Measurements from ENCODE around the gene TRIM63. TPM values are rescaled to one million over a fixed set of nuclear protein-coding genes. Genes with fewer than 3 reads are reported as not detected.

The TRIM63 gene
- total RNA-seq, 5 donors from 2014 or later (not counting 1 experiment from before 2014, with no cell fraction given), result not detected

GRCh38 chr1:26066857-26067256 is 573 bp downstream of the TRIM63 start:
- DNase-seq (no peak), ATAC-seq (replicated peaks in 1 of 4) (no peak)
- H3K27me3 ChIP-seq (replicated peaks in 1 of 2; ENCODE audit: control insufficient read depth in 2 of 2, extremely low read depth in 1 of 2, insufficient read depth in 2 of 2, low read length in 1 of 2), result peaks cover 0 to 39% of the 10 kb centered on the region in 2 experiments
- no peak overlapping the region for H3K4me3 ChIP-seq (ENCODE audit: control insufficient read depth in 1 of 2, extremely low read depth in 1 of 2, low read length in 1 of 2)
- POLR2A ChIA-PET, result no interaction called here
- peaks cover 10 to 19% of the 10 kb centered on the region in 2 donors for H3K27me3 Mint-ChIP-seq
- no peaks in the 10 kb centered on the region for H3K4me1 Mint-ChIP-seq
- WGBS (ENCODE audit: insufficient coverage), result 80% methylated on average over 1 of the region's 4 CpGs
- H3K27ac ChIP-seq (ENCODE audit: low read length), result no peak overlapping the region
- H3K9me3 ChIP-seq, result no peaks in the 10 kb centered on the region
- CTCF ChIA-PET, result no interaction called here
- H3K36me3 ChIP-seq (ENCODE audit: control insufficient read depth in 2 of 2, extremely low read depth in 1 of 2, insufficient read depth in 1 of 2, low read length in 1 of 2), result no peaks in the 10 kb centered on the region
- H3K9me3 Mint-ChIP-seq, result no peaks in the 10 kb centered on the region
- no peaks in the 10 kb centered on the region for H3K4me1 ChIP-seq (ENCODE audit: control insufficient read depth in 1 of 2, extremely low read depth in 1 of 2, insufficient read depth in 2 of 2, low read length in 2 of 2)
- H3K4me3 Mint-ChIP-seq, result no peak overlapping the region
- no peaks in the 10 kb centered on the region for H3K36me3 Mint-ChIP-seq
- H3K27ac Mint-ChIP-seq, result no peak overlapping the region

GRCh38 chr1:26066160-26066559 is 1.3 kb downstream of the TRIM63 start:
- ATAC-seq (replicated peaks in 1 of 4), result no peak
- no peaks in the 10 kb centered on the region for H3K9me3 ChIP-seq
- no peak overlapping the region for H3K27ac ChIP-seq (ENCODE audit: low read length)
- H3K4me3 ChIP-seq (ENCODE audit: control insufficient read depth in 1 of 2, extremely low read depth in 1 of 2, low read length in 1 of 2), result no peak overlapping the region
- POLR2A ChIA-PET, result no interaction called here
- peaks cover 0 to 41% of the 10 kb centered on the region in 2 experiments for H3K27me3 ChIP-seq (replicated peaks in 1 of 2; ENCODE audit: control insufficient read depth in 2 of 2, extremely low read depth in 1 of 2, insufficient read depth in 2 of 2, low read length in 1 of 2)
- no peaks in the 10 kb centered on the region for H3K4me1 Mint-ChIP-seq
- H3K27me3 Mint-ChIP-seq, result peaks cover 9 to 18% of the 10 kb centered on the region in 2 donors
- no peak overlapping the region for H3K27ac Mint-ChIP-seq
- H3K36me3 Mint-ChIP-seq, result no peaks in the 10 kb centered on the region
- no peak overlapping the region for H3K4me3 Mint-ChIP-seq
- H3K9me3 Mint-ChIP-seq, result no peaks in the 10 kb centered on the region
- H3K4me1 ChIP-seq (ENCODE audit: control insufficient read depth in 1 of 2, extremely low read depth in 1 of 2, insufficient read depth in 2 of 2, low read length in 2 of 2), result no peaks in the 10 kb centered on the region
- CTCF ChIA-PET, result interaction anchor here in 1 of 2 donors (0.9 kb wide), 1 partner anchor 190 kb away, joined by 3 read pairs; no protein-coding TSS in a partner anchor
- H3K36me3 ChIP-seq (ENCODE audit: control insufficient read depth in 2 of 2, extremely low read depth in 1 of 2, insufficient read depth in 1 of 2, low read length in 1 of 2), result no peaks in the 10 kb centered on the region
- no peak for DNase-seq
- 74% methylated on average over 14 of the region's 15 CpGs for WGBS (ENCODE audit: insufficient coverage)

DNA sequence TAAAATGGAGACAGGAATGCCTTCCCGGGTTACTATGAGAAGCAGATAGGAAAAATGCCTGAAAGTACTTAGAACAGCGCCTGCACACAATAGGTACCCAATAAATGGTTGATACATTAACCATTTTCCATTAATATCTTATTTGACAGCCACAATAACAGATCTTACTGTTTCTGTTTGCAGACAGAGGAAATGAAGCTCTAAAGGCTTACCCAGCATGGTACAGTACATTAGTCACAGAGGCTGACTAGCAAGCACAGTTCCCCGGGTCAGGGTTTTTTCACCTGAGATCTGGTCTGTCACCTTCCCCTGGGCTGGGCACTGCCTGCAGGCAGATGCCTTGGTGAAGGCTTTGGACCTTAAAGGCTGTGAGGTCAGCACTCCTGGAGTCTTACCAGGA is 2.9 kb downstream of the TRIM63 start:
- 67% methylated on average over 1 of the region's 3 CpGs for WGBS (ENCODE audit: insufficient coverage)
- ATAC-seq (replicated peaks in 1 of 4), result no peak
- H3K4me1 Mint-ChIP-seq, result no peaks in the 10 kb centered on the region
- no peaks in the 10 kb centered on the region for H3K9me3 ChIP-seq
- H3K4me3 Mint-ChIP-seq, result no peak overlapping the region
- no peak overlapping the region for H3K27ac ChIP-seq (ENCODE audit: low read length)
- POLR2A ChIA-PET, result no interaction called here
- no peak for DNase-seq
- H3K27me3 ChIP-seq (replicated peaks in 1 of 2; ENCODE audit: control insufficient read depth in 2 of 2, extremely low read depth in 1 of 2, insufficient read depth in 2 of 2, low read length in 1 of 2), result peaks cover 0 to 53% of the 10 kb centered on the region in 2 experiments
- no peaks in the 10 kb centered on the region for H3K36me3 Mint-ChIP-seq
- no peaks in the 10 kb centered on the region for H3K4me1 ChIP-seq (ENCODE audit: control insufficient read depth in 1 of 2, extremely low read depth in 1 of 2, insufficient read depth in 2 of 2, low read length in 2 of 2)
- CTCF ChIA-PET, result no interaction called here
- peaks cover 17 to 23% of the 10 kb centered on the region in 2 donors for H3K27me3 Mint-ChIP-seq
- no peaks in the 10 kb centered on the region for H3K36me3 ChIP-seq (ENCODE audit: control insufficient read depth in 2 of 2, extremely low read depth in 1 of 2, insufficient read depth in 1 of 2, low read length in 1 of 2)
- no peak overlapping the region for H3K27ac Mint-ChIP-seq
- no peaks in the 10 kb centered on the region for H3K9me3 Mint-ChIP-seq
- H3K4me3 ChIP-seq (ENCODE audit: control insufficient read depth in 1 of 2, extremely low read depth in 1 of 2, low read length in 1 of 2), result no peak overlapping the region

- Histone ChIP-seq H3K27me3 (replicated peaks in 1 of 2; ENCODE audit: control insufficient read depth in 2 of 2, extremely low read depth in 1 of 2, insufficient read depth in 2 of 2, low read length in 1 of 2) (peaks cover 0 to 38% of the 10 kb centered on the region in 2 experiments), H3K36me3 (ENCODE audit: control insufficient read depth in 2 of 2, extremely low read depth in 1 of 2, insufficient read depth in 1 of 2, low read length in 1 of 2) (no peaks in the 10 kb centered on the region), H3K9me3 (no peaks in the 10 kb centered on the region), H3K4me3 (ENCODE audit: control insufficient read depth in 1 of 2, extremely low read depth in 1 of 2, low read length in 1 of 2) (no peak overlapping the region), H3K4me1 (ENCODE audit: control insufficient read depth in 1 of 2, extremely low read depth in 1 of 2, insufficient read depth in 2 of 2, low read length in 2 of 2) (no peaks in the 10 kb centered on the region), H3K27ac (ENCODE audit: low read length) (no peak overlapping the region)
- Mint-ChIP-seq H3K27ac (no peak overlapping the region), H3K4me1 (no peaks in the 10 kb centered on the region), H3K4me3 (no peak overlapping the region), H3K9me3 (no peaks in the 10 kb centered on the region), H3K27me3 (peaks cover 13 to 20% of the 10 kb centered on the region in 2 donors), H3K36me3 (no peaks in the 10 kb centered on the region)
- WGBS (ENCODE audit: insufficient coverage), result 67% methylated on average over 10 of the region's 12 CpGs
- ATAC-seq (replicated peaks in 1 of 4) (no peak), DNase-seq (no peak)
- POLR2A ChIA-PET, result interaction anchor here (0.6 kb wide), 3 partner anchors 73 to 596 kb away, joined by 3 to 6 read pairs (median 3); no protein-coding TSS in a partner anchor
- CTCF ChIA-PET, result no interaction called here
Measured at GRCh38 chr1:26060832-26061574, 6.4 kb downstream of the TRIM63 start.

DNA sequence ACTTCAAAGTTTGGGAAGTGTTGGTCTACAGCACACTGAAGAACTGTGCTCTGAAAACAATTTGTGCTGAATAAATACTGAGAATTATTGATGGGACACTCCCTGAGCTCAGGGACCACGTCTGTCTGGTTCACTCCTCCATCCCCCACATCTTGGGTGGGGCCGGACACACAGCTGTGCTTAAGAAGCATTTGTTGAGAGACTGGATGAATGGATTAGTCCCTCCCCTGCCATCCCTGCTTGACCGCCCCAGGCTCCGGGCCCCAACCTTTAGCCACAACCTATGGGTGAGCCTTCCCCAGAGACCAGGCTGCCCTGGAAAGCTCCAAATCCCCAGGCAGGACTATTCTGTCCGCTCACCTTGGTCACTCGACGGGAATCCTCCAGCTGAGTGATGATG is 7.5 kb downstream of the TRIM63 start:
- CTCF ChIA-PET, result no interaction called here

GRCh38 chr1:26058052-26058595 is 9.3 kb downstream of the TRIM63 start:
- ChIA-PET POLR2A (no interaction called here), CTCF (interaction anchor here in 1 of 2 donors (1.1 kb wide), 1 partner anchor 11 kb away, joined by 4 read pairs; no protein-coding TSS in a partner anchor)
- no peak for DNase-seq
- Histone ChIP-seq H3K4me1 (ENCODE audit: control insufficient read depth in 1 of 2, extremely low read depth in 1 of 2, insufficient read depth in 2 of 2, low read length in 2 of 2) (no peaks in the 10 kb centered on the region), H3K27me3 (replicated peaks in 1 of 2; ENCODE audit: control insufficient read depth in 2 of 2, extremely low read depth in 1 of 2, insufficient read depth in 2 of 2, low read length in 1 of 2) (peaks cover 3 to 38% of the 10 kb centered on the region in 2 experiments), H3K9me3 (no peaks in the 10 kb centered on the region), H3K4me3 (ENCODE audit: control insufficient read depth in 1 of 2, extremely low read depth in 1 of 2, low read length in 1 of 2) (no peak overlapping the region), H3K36me3 (ENCODE audit: control insufficient read depth in 2 of 2, extremely low read depth in 1 of 2, insufficient read depth in 1 of 2, low read length in 1 of 2) (no peaks in the 10 kb centered on the region), H3K27ac (ENCODE audit: low read length) (no peak overlapping the region)
- H3K27ac Mint-ChIP-seq, result no peak overlapping the region
- H3K36me3 Mint-ChIP-seq, result no peaks in the 10 kb centered on the region
- 73% methylated on average over 5 of the region's 5 CpGs for WGBS (ENCODE audit: insufficient coverage)
- no peak for ATAC-seq (replicated peaks in 1 of 4)
- no peaks in the 10 kb centered on the region for H3K4me1 Mint-ChIP-seq
- H3K27me3 Mint-ChIP-seq, result peaks cover 23 to 35% of the 10 kb centered on the region in 2 donors
- no peaks in the 10 kb centered on the region for H3K9me3 Mint-ChIP-seq
- no peak overlapping the region for H3K4me3 Mint-ChIP-seq

More for the DNA sequence above, 7.5 kb downstream of the TRIM63 start:
- H3K27me3 ChIP-seq (replicated peaks in 1 of 2; ENCODE audit: control insufficient read depth in 2 of 2, extremely low read depth in 1 of 2, insufficient read depth in 2 of 2, low read length in 1 of 2), result peaks cover 0 to 33% of the 10 kb centered on the region in 2 experiments
- DNase-seq (no peak), ATAC-seq (replicated peaks in 1 of 4) (no peak)
- WGBS (ENCODE audit: insufficient coverage), result 90% methylated on average over 4 of the region's 7 CpGs
- Mint-ChIP-seq H3K4me3 (no peak overlapping the region), H3K9me3 (no peaks in the 10 kb centered on the region), H3K4me1 (no peaks in the 10 kb centered on the region), H3K27ac (no peak overlapping the region), H3K36me3 (no peaks in the 10 kb centered on the region), H3K27me3 (peaks cover 19 to 25% of the 10 kb centered on the region in 2 donors)
- H3K4me3 ChIP-seq (ENCODE audit: control insufficient read depth in 1 of 2, extremely low read depth in 1 of 2, low read length in 1 of 2), result no peak overlapping the region
- H3K27ac ChIP-seq (ENCODE audit: low read length), result no peak overlapping the region
- no peaks in the 10 kb centered on the region for H3K9me3 ChIP-seq
- H3K4me1 ChIP-seq (ENCODE audit: control insufficient read depth in 1 of 2, extremely low read depth in 1 of 2, insufficient read depth in 2 of 2, low read length in 2 of 2), result no peaks in the 10 kb centered on the region
- no peaks in the 10 kb centered on the region for H3K36me3 ChIP-seq (ENCODE audit: control insufficient read depth in 2 of 2, extremely low read depth in 1 of 2, insufficient read depth in 1 of 2, low read length in 1 of 2)
- POLR2A ChIA-PET, result no interaction called here

Data from T-cell (primary cell).